Esophagus muscularis mucosa (tissue), 4 donors: ENCODE data around the gene PPHLN1.

ENCODE experiments used
- EP300 ChIP-seq: sonication (generic); formaldehyde crosslinking; IDR thresholded peaks from one replicate; pipeline ENCODE4 v1.6.1; 2017; ENCODE audit warnings: antibody characterized with exemption
- POLR2A ChIP-seq: fragments of 450-650 bp; IDR thresholded peaks from one replicate; pipeline ENCODE4 v1.6.1; 2017; ENCODE audit warnings: antibody characterized with exemption, moderate library complexity, mild to moderate bottlenecking, low read depth
- POLR2AphosphoS5 ChIP-seq, 2 donors: sonication (generic); formaldehyde crosslinking; IDR thresholded peaks; one replicate each; pipeline ENCODE4 v1.6.1; 2017; ENCODE audit warnings: antibody characterized with exemption in 2 of 2
- TF ChIP-seq, protein P1 (sequence below), 3 experiments: fragments of 200-600 bp in 2 of 3; fragments of 450-650 bp in 1 of 3; sonication (generic) in 2 of 3; IDR thresholded peaks; one replicate each; pipeline ENCODE4 v1.5.1; 2017 to 2019; ENCODE audit warnings: antibody characterized with exemption in 3 of 3, mild to moderate bottlenecking in 2 of 3, moderate library complexity in 1 of 3

DNA sequence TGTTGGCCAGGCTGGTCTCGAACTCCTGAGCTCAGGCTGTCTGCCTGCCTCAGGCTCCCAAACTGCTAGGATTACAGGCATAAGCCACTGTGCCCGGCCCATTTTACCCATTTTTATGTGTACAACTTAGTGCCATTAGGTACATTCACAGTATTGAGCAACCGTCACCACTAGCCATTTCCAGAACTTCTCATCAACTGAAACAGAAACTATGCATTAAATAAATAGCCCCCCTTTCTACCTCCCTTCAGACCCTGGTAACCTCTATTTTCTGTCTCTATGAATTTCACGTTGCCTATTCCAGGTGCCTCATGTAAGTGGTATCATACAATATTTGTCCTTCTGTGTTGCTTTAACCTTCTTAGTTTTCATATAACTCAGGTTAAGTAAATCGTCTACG, 16.0 kb upstream of the PPHLN1 start:
- no peak for TF ChIP-seq POLR2AphosphoS5 (IDR thresholded peaks at IDR 0.05)
- TF ChIP-seq, protein P1, sequence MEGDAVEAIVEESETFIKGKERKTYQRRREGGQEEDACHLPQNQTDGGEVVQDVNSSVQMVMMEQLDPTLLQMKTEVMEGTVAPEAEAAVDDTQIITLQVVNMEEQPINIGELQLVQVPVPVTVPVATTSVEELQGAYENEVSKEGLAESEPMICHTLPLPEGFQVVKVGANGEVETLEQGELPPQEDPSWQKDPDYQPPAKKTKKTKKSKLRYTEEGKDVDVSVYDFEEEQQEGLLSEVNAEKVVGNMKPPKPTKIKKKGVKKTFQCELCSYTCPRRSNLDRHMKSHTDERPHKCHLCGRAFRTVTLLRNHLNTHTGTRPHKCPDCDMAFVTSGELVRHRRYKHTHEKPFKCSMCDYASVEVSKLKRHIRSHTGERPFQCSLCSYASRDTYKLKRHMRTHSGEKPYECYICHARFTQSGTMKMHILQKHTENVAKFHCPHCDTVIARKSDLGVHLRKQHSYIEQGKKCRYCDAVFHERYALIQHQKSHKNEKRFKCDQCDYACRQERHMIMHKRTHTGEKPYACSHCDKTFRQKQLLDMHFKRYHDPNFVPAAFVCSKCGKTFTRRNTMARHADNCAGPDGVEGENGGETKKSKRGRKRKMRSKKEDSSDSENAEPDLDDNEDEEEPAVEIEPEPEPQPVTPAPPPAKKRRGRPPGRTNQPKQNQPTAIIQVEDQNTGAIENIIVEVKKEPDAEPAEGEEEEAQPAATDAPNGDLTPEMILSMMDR (IDR thresholded peaks at IDR 0.05), result no peak
- no peak for TF ChIP-seq EP300
- TF ChIP-seq POLR2A, result no peak
